Neural cell (in vitro differentiated cells): ENCODE data around the gene CLHC1.

ENCODE experiments used
- EP300 ChIP-seq: fragments of 450-650 bp; conservative IDR thresholded peaks from 2 replicates; pipeline ENCODE4 v1.6.1; 2014; ENCODE audit warnings: antibody characterized with exemption, mild to moderate bottlenecking, moderate library complexity; ENCODE audit not compliant: poor library complexity, severe bottlenecking
- EZH2 ChIP-seq: fragments of 200-600, 300-800 bp; shearing (Covaris generic), sonication (generic); IDR thresholded peaks from 2 replicates; pipeline ENCODE4 v1.6.1; 2014; ENCODE audit warnings: antibody characterized with exemption, low read length, borderline replicate concordance, mild to moderate bottlenecking; ENCODE audit not compliant: insufficient read depth, poor library complexity, severe bottlenecking
- MXI1 ChIP-seq: fragments of 450-650 bp; conservative IDR thresholded peaks from 2 replicates; pipeline ENCODE4 v1.6.1; 2014; ENCODE audit warnings: antibody characterized with exemption, mild to moderate bottlenecking; ENCODE audit not compliant: poor library complexity, severe bottlenecking
- TF ChIP-seq, protein P1 (sequence below): fragments of 450-650 bp; IDR thresholded peaks from 2 replicates; pipeline ENCODE4 v1.5.1; 2014; ENCODE audit warnings: antibody characterized with exemption, mild to moderate bottlenecking, moderate library complexity; ENCODE audit not compliant: poor library complexity, severe bottlenecking

GRCh38 chr2:55159752-55160151, 72.3 kb downstream of the CLHC1 start:
- TF ChIP-seq, protein P1, sequence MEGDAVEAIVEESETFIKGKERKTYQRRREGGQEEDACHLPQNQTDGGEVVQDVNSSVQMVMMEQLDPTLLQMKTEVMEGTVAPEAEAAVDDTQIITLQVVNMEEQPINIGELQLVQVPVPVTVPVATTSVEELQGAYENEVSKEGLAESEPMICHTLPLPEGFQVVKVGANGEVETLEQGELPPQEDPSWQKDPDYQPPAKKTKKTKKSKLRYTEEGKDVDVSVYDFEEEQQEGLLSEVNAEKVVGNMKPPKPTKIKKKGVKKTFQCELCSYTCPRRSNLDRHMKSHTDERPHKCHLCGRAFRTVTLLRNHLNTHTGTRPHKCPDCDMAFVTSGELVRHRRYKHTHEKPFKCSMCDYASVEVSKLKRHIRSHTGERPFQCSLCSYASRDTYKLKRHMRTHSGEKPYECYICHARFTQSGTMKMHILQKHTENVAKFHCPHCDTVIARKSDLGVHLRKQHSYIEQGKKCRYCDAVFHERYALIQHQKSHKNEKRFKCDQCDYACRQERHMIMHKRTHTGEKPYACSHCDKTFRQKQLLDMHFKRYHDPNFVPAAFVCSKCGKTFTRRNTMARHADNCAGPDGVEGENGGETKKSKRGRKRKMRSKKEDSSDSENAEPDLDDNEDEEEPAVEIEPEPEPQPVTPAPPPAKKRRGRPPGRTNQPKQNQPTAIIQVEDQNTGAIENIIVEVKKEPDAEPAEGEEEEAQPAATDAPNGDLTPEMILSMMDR: no peak
- TF ChIP-seq EZH2 (no peak), MXI1 (no peak), EP300 (no peak)
